ENCODE measurements around the gene DTX1. TPM values are rescaled to one million over a fixed set of nuclear protein-coding genes. Genes with fewer than 3 reads are reported as not detected.

Gene DTX1
- total RNA-seq, 1 donor from 2014 or later: 4.5 TPM

GRCh38 chr12:113099364-113099763 is 42.8 kb downstream of the DTX1 start:
- no peak overlapping the region for H3K27ac ChIP-seq
- TF ChIP-seq CTCF (IDR thresholded peaks at IDR 0.05): no peak
- H3K27me3 ChIP-seq: peaks cover 5% of the 10 kb centered on the region
- no peaks in the 10 kb centered on the region for H3K4me1 ChIP-seq
- no peak overlapping the region for H3K4me3 ChIP-seq
- no peak for DNase-seq (ENCODE audit: low spot score in 2 of 2)
- H3K36me3 ChIP-seq: no peaks in the 10 kb centered on the region
- intact Hi-C loops (cut with DNase I): loop anchor here (10.0 kb wide), 1 partner anchor 175 kb away; no protein-coding TSS in a partner anchor
- no peaks in the 10 kb centered on the region for H3K9me3 ChIP-seq

- H3K4me3 ChIP-seq: no peak overlapping the region
- no peak for DNase-seq (ENCODE audit: low spot score in 2 of 2)
- H3K36me3 ChIP-seq: no peaks in the 10 kb centered on the region
- peaks cover 5% of the 10 kb centered on the region for H3K27me3 ChIP-seq
- intact Hi-C loops (cut with DNase I): loop anchor here (10.0 kb wide), 1 partner anchor 175 kb away; no protein-coding TSS in a partner anchor
- TF ChIP-seq CTCF (IDR thresholded peaks at IDR 0.05): no peak
- H3K4me1 ChIP-seq: no peaks in the 10 kb centered on the region
- H3K9me3 ChIP-seq: no peaks in the 10 kb centered on the region
- no peak overlapping the region for H3K27ac ChIP-seq
Observed at GRCh38 chr12:113099764-113100163, 43.2 kb downstream of the DTX1 start.

- no peaks in the 10 kb centered on the region for H3K4me1 ChIP-seq
- TF ChIP-seq CTCF (IDR thresholded peaks at IDR 0.05): no peak
Observed at GRCh38 chr12:113101751-113102150, 45.2 kb downstream of the DTX1 start.

GRCh38 chr12:113102811-113103210 is 46.3 kb downstream of the DTX1 start:
- TF ChIP-seq CTCF (IDR thresholded peaks at IDR 0.05): no peak
- Histone ChIP-seq H3K27me3 (peaks cover 5% of the 10 kb centered on the region), H3K27ac (no peak overlapping the region), H3K4me3 (no peak overlapping the region), H3K4me1 (no peaks in the 10 kb centered on the region), H3K9me3 (no peaks in the 10 kb centered on the region), H3K36me3 (no peaks in the 10 kb centered on the region)
- DNase-seq (ENCODE audit: low spot score in 2 of 2): no peak
- intact Hi-C loops (cut with DNase I): no loop called here

More at GRCh38 chr12:113101751-113102150, 45.2 kb downstream of the DTX1 start:
- no peak overlapping the region for H3K4me3 ChIP-seq
- no peaks in the 10 kb centered on the region for H3K36me3 ChIP-seq
- H3K27ac ChIP-seq: no peak overlapping the region
- H3K9me3 ChIP-seq: no peaks in the 10 kb centered on the region
- no peak for DNase-seq (ENCODE audit: low spot score in 2 of 2)
- intact Hi-C loops (cut with DNase I): no loop called here
- H3K27me3 ChIP-seq: peaks cover 5% of the 10 kb centered on the region

GRCh38 chr12:113103756-113104450 is 47.4 kb downstream of the DTX1 start:
- TF ChIP-seq CTCF (IDR thresholded peaks at IDR 0.05): no peak
- intact Hi-C loops (cut with DNase I): no loop called here
- DNase-seq (ENCODE audit: low spot score in 2 of 2): no peak
- Histone ChIP-seq H3K27me3 (peaks cover 5% of the 10 kb centered on the region), H3K4me3 (no peak overlapping the region), H3K9me3 (no peaks in the 10 kb centered on the region), H3K4me1 (no peaks in the 10 kb centered on the region), H3K36me3 (no peaks in the 10 kb centered on the region), H3K27ac (no peak overlapping the region)

Measured in ascending aorta (tissue), 2 donors.